Measurements from ENCODE around the gene UGT2B28.
"Not testable (repeated sequence)": the region's sequence is repeated elsewhere in the genome, so short reads cannot be mapped to it uniquely, and the experiment has no call there.

The UGT2B28 gene

GRCh38 chr4:69323284-69323683 lies 43.0 kb downstream of the UGT2B28 start:
- Mint-ChIP-seq H3K27ac (no peak overlapping the region), H3K36me3 (no peaks in the 10 kb centered on the region), H3K4me1 (no peaks in the 10 kb centered on the region), H3K27me3 (no peaks in the 10 kb centered on the region), H3K4me3 (no peak overlapping the region), H3K9me3 (no peaks in the 10 kb centered on the region)

DNA sequence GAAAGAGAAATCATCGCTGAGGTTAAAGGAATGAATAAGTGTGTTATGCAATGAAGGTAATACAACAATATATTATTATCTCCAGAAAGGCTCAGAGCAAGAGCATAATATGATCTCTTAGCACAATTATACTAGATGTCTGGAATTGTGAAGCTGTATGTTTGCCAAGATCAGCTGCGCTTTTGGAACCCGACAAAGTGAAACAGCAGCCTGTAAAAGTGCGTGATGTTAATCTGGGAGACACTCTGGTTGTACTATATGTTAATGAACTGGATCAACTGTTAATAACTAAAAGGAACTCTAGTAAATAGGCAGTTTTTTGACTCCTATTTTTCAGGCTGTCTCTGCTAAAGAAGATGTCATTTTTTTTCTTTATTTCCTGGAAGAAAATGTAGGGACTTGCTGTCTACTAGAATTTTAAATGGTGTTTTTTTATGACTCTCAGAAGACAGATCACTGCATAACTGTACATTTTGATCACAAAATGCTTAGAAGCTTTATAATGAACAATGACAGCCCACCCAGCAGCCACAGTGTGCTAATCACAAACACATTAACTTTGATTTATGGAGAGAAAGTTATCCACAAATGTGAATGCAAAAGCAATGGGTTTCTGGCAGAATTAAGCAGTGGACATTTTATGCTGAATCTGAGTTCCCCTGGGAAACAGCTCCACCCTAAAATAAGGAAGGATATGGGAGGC lies 50.2 kb downstream of the UGT2B28 start:
- Mint-ChIP-seq H3K27me3 (no peaks in the 10 kb centered on the region), H3K9me3 (peaks cover 12% of the 10 kb centered on the region), H3K4me3 (no peak overlapping the region)

DNA sequence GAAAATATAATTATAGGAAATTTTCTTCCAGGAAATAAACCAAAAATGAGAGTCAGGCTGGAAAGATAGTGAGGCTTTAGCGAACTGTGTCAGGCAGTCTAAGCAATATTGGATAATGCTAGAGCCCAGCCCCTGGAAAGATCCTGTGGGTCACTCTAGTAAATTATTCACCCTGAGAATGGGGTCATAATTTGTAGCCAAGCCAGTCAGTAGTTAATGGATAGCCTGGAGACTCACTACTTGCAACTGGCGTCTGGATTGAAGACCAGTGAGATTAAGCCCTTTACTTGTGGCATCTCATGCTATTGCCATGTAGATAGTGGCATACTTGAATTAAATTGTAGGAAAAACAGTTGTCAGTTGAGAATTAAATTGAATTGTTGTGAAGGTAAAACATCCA lies 51.0 kb downstream of the UGT2B28 start:
- H3K36me3 Mint-ChIP-seq, H3K27me3 Mint-ChIP-seq, H3K4me1 Mint-ChIP-seq, H3K27ac Mint-ChIP-seq, H3K4me3 Mint-ChIP-seq: not testable (repeated sequence)
- H3K9me3 Mint-ChIP-seq: peaks cover 12% of the 10 kb centered on the region

More for the DNA sequence above, 50.2 kb downstream of the UGT2B28 start:
- H3K36me3 Mint-ChIP-seq: no peaks in the 10 kb centered on the region
- no peak overlapping the region for H3K27ac Mint-ChIP-seq
- no peaks in the 10 kb centered on the region for H3K4me1 Mint-ChIP-seq

- H3K27ac Mint-ChIP-seq, H3K27me3 Mint-ChIP-seq, H3K4me1 Mint-ChIP-seq, H3K4me3 Mint-ChIP-seq, H3K36me3 Mint-ChIP-seq: not testable (repeated sequence)
- peaks cover 12% of the 10 kb centered on the region for H3K9me3 Mint-ChIP-seq
Observed at GRCh38 chr4:69335485-69335884, 55.2 kb downstream of the UGT2B28 start.

- H3K36me3 Mint-ChIP-seq, H3K4me3 Mint-ChIP-seq, H3K4me1 Mint-ChIP-seq, H3K9me3 Mint-ChIP-seq, H3K27me3 Mint-ChIP-seq, H3K27ac Mint-ChIP-seq: not testable (repeated sequence)
Observed at GRCh38 chr4:69343114-69343513, 62.8 kb downstream of the UGT2B28 start.

DNA sequence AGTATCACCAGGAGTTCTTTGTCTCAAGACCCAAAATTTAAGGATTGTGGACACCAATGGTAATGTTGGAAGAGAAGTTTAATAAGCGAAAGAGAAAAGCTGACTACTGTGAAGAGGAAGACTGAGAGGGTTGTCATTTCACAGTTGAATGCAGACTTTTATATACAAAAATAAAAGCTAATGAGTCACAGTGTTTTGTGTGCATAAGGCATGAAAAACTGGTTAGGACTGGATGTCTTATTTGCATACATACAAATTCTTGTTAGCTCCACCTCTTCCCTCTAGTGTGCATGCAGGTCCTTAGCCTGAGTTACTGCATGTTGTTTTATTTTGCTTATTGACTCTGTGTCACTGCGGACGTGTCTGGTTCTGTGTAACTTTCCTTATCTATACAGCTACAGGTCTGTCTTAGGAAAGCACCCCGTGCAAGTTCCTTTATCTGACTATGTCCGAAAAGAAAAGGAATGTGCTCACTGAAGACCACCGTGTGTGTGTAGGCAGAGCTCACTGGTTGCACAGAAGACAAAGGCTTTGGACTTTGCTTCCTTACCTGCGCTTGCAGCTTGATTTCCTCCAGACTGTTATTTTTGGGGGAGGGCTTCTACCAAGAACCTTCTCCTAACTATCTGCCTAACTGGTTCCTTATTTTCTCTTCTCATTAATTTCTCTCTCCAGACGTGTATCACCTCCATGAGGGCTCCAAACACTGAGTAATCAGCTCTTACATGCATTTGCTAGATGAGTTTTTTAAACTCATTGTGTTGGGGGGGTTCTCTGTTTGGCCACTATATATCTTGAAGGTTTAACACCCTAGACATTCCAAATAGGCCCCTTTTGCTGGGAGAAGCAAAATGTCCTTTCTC lies 63.5 kb downstream of the UGT2B28 start:
- not testable (repeated sequence) for H3K4me1 Mint-ChIP-seq, H3K9me3 Mint-ChIP-seq, H3K27me3 Mint-ChIP-seq, H3K27ac Mint-ChIP-seq, H3K36me3 Mint-ChIP-seq, H3K4me3 Mint-ChIP-seq
